HPDE6-E6E7 (cell line): ENCODE results near the gene TTC28.

ENCODE experiments used
- DNase-seq: peaks from one replicate; pipeline ENCODE4 v3.0.0; 2011; ENCODE audit warnings: missing footprints; ENCODE audit errors: extremely low spot score

TTC28 gene

DNA sequence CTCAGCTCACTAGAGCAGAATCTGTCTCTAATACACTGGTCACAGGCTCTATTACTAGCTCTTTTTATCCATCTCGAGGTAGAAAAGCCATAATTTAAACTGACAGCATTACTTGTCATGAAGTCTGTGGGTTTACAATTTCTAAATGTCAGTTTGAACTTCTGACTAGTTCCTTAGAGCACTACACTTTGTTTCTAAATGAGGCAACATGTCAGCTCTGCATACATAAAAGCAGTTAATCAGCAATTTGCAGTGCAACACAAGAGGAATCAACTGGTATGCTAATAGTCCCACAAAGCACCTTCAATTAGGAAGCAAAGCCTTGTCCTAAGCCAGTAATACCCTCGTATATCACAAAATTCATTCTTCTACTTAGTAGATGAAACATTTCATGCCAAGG lies 321.3 kb downstream of the TTC28 start:
- no peak for DNase-seq

GRCh38 chr22:28357193-28357592 lies 322.4 kb downstream of the TTC28 start:
- no peak for DNase-seq

DNA sequence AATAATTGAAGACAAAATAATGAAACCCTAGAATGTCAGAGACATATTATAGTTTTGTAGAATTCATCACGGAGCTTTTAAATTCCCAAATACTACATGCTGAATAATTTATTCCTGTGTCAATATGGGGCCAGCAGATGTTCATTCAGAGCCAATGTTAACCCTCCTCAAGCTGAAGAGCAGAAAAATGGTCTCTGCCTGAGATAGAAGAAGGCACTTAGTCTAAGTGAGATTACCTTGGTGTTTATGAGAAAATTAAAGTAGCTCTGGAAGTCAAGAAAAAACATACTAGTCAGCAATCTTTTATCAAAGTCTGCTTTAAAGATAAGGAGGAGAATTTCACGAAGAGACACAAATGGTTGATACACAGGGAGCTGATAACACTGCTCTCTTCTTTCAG lies 328.2 kb downstream of the TTC28 start:
- no peak for DNase-seq

DNA sequence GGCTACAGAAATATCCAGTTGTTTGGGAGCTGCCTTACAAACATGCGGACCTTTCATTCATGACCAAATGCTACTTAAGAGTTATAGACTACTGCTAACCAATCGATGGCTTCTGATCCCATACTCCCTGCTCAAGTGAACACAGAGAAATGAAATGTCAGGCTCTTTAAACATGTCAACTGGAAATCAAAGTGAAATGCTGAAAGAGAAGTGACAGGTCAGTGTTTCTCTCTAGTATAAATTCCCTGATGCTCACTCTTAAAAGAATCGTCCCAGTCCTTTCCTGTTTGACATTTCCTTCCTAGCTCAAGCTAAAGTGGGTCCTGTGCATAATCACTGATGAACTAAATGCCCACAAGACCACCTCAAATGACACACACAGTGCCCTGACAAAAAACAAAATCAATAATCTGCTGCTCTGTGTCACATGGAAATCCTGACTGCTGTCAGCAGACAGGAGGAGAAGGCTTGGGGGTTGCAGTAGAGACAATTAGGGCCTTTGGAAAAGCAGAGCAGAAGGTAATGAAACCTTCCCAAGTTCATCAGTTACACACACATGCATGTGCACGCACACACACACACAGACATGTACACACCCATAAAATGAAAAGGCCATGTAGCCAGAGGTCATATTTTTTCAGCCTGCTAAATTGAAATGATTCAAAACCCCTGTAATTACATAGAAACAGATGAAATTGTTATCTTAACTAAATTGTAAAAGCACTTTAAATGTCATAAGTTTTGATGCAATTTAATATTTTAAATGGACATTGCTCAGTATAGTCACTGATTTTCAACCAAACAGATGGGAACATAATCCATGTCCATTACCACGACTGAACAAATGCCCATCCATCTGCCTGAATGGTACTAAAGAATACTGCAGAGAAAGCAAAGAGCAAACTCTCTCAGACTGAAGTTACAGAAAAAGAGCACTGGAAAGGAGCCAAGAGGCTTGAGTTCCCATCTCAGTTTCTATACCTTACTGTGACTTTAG lies 330.7 kb downstream of the TTC28 start:
- no peak for DNase-seq

- DNase-seq, result no peak
These were observed 333.3 kb downstream of the TTC28 start for GRCh38 chr22:28346308-28346707.

DNA sequence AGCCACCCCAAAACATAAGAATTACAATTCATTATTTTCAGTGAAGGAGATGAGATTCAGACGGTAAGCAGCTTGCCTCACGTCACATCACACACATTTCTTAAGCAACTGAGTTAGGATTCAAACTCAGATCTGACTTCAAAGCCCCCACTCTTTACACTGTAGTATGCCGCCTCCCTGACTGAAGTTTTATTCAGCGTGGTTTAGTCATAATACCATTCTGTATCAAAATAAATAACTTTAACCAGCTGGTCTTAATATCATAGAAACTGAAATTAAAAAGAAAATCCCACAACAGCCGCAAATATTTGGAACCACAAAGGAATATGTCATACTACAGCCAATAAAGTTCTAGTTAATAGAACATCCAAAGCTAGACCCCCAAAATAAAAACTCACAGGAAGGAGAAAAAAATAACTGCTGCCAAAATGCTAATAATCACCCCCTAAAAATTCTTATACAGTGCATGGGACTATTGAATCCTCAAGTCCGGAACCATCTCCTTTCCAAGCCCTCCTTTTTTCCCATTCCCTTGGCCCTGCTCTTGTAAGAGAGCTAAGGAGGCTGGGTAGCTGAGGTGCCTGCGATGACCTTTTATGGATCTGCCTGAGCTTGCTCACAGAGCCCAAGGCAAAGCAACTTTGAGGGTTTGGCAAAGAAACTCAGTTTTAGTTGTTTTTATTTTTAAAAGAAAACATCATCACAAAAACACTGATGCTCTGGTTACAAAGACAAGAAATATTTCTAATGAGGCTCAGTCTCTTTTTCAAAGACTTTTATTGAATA lies 334.5 kb downstream of the TTC28 start:
- no peak for DNase-seq

GRCh38 chr22:28341001-28341400 lies 338.6 kb downstream of the TTC28 start:
- DNase-seq, result no peak

GRCh38 chr22:28333088-28333487 lies 346.6 kb downstream of the TTC28 start:
- no peak for DNase-seq

DNA sequence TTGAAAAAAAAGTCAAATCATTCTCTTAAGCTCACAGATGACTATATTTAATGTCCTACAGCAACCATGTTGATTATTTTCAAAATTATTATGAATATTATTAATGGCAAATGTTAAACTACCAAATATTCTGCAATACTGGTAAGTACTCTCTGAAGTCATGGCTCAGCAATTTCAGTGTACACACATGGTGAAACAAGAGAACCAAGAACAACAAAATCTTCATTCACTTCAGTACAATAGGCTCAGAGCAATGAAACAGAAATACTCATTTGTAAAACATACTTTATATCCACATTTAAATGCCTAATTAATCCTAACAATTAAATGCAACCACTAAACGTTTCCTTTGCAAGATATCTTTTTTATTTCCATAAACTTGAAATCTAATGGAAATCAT lies 347.2 kb downstream of the TTC28 start:
- no peak for DNase-seq

DNA sequence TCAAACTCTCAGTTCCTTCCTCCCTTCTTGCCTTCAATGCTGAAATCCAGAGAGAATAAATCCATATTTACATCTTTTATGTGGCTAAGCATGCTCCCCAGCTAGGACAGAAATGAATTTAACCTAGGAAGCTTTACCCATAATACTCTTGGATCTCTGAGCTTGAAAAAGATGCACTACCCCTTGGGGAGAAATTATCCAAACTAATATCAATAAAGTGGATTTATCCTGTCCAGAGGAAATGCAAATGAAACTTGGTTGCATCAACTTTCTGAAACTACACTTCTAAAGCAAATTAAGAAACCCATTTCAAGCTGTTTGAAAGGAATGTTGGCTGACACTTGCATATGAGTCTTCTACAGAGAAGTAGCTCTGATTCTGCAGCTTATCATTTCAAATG lies 347.9 kb downstream of the TTC28 start:
- no peak for DNase-seq

DNA sequence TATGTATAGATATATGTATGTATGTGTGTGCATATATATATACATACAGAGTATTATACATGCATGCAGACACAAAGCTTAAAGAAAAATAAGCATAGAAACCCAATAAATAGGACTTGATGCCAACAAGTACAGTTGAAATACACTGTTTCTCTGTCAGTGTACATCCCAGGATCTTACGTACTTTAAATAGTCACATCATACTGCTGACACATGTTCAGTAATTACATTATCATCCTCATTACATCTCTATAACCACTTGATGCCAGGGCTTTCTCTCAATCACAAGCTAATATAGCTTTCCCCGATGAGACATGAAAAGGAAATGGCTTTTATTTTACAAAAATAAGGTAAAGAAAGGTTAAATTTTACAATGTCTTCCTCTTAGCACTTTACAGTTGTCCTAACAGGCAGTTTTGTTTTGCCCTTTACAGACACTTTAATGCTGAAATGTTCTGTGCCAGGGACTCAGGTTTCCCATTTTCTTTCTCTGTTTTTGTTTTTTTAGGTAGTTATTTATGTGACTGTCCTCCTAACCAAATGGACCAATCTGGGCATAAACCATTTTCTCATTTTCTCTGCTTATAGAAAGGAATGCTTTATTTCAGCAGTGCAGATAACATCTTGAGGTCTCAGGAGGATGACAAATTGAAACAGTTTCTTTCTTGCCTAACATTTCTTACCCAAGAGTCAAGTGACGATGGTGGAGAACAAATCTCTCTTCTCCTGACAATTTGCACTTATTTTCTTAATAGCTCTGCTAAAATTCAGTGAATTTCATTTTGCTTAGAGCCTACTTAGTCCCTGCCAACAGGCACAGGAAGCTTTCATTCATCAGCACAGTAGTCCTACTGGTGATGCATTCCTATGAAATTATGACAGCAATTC lies 350.2 kb downstream of the TTC28 start:
- no peak for DNase-seq

GRCh38 chr22:28328756-28329155 lies 350.9 kb downstream of the TTC28 start:
- no peak for DNase-seq

DNA sequence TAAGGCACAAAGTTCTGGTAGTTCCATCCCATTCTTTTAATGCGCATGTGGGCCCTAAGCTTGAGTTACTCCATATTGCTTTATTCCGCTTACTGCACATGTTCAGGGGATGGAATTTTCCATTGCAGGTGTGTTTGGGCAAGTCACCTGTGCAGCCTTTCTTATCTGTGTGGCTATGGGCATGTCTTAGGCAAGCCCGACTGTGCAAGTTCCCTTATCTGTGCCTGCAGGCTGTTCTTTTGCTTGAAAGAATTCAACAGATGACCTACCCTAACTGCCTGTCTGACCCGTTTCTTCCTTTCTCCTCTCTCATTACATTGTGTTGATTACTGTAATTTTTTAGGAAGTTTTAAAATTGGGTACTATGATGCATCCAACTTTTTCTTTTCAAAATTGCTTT lies 363.6 kb downstream of the TTC28 start:
- DNase-seq, result no peak

GRCh38 chr22:28314959-28315358 lies 364.7 kb downstream of the TTC28 start:
- no peak for DNase-seq

DNA sequence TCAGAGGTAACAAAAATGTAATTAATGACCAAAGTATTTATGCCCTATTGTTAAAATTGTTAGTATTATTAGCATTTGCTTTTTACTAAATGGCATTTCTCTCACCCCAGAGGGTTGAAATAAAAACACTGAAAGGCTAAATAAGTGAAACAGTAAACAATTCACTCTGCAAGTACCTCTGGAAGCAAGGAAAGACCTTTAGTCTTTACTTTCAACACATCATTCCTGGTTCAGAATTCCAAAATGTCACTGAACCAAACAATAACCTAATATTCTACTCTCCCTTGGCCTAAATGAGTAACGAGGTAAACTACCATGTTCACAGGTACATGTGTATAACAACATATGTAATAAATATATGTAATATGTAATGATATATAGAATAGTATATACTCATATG lies 369.3 kb downstream of the TTC28 start:
- DNase-seq, result no peak

GRCh38 chr22:28299753-28300152 lies 379.9 kb downstream of the TTC28 start:
- no peak for DNase-seq

DNA sequence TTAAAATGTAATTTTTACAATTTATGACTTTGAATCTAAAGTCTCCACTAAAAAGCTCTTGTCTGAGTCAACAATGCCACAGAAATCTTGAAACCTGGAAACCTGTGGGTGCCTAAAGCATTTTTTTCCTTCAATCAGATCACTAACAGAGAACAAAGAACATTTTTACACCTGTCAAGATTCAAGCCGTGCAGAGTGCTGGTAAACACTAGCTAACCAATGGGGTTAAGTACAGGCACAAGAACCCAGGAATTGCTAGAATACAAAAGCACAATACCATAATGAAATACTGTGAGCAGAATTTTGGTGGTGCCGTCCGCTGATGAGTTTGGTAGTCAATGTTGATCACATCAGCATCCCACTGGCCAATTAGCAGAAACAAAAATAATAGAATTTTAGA lies 380.3 kb downstream of the TTC28 start:
- DNase-seq, result no peak

DNA sequence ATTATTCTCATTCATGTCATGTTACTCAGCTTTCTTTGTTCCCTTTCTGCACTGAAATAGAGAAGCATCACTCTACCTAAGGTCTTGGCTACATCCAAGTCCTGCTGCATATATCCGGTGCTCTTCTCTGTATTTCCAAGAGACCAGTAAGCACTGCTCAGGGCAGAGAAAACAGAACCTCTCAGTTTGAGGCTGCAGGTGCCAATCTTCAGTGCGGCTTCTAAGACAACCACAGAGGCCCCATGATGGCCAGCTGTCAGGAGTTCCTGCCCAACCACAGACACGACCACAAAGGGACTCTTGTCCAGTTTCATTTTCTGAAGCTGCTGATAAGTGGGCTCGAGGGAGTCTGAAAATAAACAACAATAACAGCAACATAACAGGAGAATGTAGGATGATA lies 382.1 kb downstream of the TTC28 start:
- no peak for DNase-seq

GRCh38 chr22:28296452-28296851 lies 383.2 kb downstream of the TTC28 start:
- DNase-seq, result no peak

DNA sequence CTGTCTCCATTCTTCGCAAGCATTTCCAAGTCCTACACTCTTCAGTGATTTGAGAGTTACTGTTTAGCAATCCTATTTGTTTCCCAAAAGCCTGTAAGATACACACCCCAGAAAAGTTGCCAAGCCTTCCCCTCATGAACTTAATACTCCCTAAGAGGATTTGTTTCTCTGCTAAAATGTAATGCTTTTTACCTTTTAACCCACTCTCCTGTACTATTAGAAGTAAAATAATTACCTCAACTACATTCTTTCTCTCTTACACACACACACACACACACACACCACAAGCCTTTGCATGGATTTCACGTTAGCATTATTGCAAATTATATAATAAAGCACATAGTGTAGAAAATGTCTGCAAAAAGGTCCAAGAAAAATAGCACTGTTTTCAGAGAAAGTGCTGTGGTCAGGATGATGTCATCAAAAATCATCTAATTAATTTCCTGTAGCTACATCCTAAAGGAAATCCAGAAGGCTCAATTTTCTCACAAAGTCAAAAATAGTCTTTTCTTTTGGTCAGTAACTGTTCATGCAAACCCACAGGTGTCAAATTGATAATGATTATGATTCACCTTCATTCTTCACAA lies 396.5 kb downstream of the TTC28 start:
- no peak for DNase-seq

DNA sequence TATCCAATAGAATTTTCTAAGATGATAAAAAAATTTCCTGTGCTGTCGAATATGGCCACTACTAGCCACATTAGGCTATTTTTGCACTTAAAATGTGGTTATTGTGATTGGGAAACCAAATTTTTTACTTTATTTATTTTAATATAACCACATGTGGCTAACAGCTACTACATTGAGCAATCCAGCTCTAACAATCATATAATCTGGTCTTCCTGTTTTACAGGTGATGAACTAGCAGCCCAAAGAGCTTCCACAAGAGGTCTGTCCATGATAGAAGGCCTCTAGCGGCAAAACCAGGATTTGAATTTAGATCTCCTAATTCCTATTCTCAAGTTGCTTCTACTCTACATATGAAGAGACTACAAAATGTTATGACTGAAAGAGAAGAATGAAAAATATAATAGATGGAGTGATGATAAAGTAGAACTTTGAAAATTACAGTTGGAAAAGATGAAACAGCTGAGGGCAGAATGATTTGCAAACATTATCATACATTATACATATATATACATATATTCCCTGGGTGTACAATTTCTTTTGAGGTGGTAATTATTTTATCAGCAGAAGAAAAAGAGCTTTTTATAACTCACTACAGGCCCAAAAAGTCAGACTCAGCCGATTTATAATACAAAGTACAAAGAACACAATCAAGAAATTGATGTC lies 397.1 kb downstream of the TTC28 start:
- no peak for DNase-seq
